Prostate gland (tissue), 2 donors: Measurements from ENCODE around the gene KLHL40. TPM values are rescaled to one million over a fixed set of nuclear protein-coding genes. Genes with fewer than 3 reads are reported as not detected.

Source experiments
- DNase-seq: peaks from one replicate; pipeline ENCODE4 v3.0.0-alpha.2; 2019; ENCODE audit warnings: low spot score
- H3K27ac ChIP-seq, 2 donors: fragments of 200-600 bp; sonication (generic); 2 replicates each; pipeline ENCODE4 v1.5.1; 2017 to 2019
- H3K27me3 ChIP-seq: fragments of 200-600 bp; sonication (generic); replicated peaks from 2 replicates; pipeline ENCODE4 v1.5.1; 2019; ENCODE audit not compliant: insufficient read depth
- H3K36me3 ChIP-seq, 2 donors: fragments of 200-600 bp; sonication (generic); 1 replicate in 1 of 2; 2 replicates in 1 of 2; pipeline versions ENCODE4 v1.5.1 to v1.8.1; 2017 to 2019
- H3K4me1 ChIP-seq: fragments of 200-600 bp; sonication (generic); replicated peaks from 2 replicates; pipeline ENCODE4 v1.5.1; 2019
- H3K4me3 ChIP-seq, 2 donors: fragments of 200-600 bp; sonication (generic); 2 replicates each; pipeline ENCODE4 v1.5.1; 2017 to 2019
- H3K9me3 ChIP-seq: fragments of 200-600 bp; sonication (generic); 2 replicates; pipeline ENCODE4 v1.5.1; 2017
- POLR2A ChIP-seq: fragments of 450-650 bp; IDR thresholded peaks from one replicate; pipeline ENCODE4 v1.6.1; 2016; ENCODE audit warnings: antibody characterized with exemption, mild to moderate bottlenecking
- POLR2AphosphoS5 ChIP-seq: sonication (generic); formaldehyde crosslinking; IDR thresholded peaks from one replicate; pipeline ENCODE4 v1.6.1; 2017; ENCODE audit warnings: antibody characterized with exemption
- WGBS: methylation state at CpG from one replicate; pipeline ENCODE4 v1.1.5; 2018; 5-methylcytosine and 5-hydroxymethylcytosine counted together
- intact Hi-C: fragments of 100-400 bp; cut with DNase I; formaldehyde crosslinking; loops from one replicate; pipeline ENCODE4 v1.14.2; 2022
- total RNA-seq, 2 donors: library from RNA; depleted of rRNA; stranded (reverse); fragments of >200 nt; gene quantifications; one replicate each; pipeline ENCODE4 v1.1.0, GENCODE V29; 2016
- TF ChIP-seq, protein P1 (sequence below), 4 experiments: fragments of 200-600 bp in 2 of 4; fragments of 450-650 bp in 2 of 4; sonication (generic) in 2 of 4; IDR thresholded peaks; 1 replicate in 3 of 4; 2 replicates in 1 of 4; pipeline ENCODE4 v1.5.1; 2016 to 2019; ENCODE audit warnings: antibody characterized with exemption in 4 of 4, mild to moderate bottlenecking in 2 of 4, moderate library complexity in 2 of 4

The KLHL40 gene
- total RNA-seq, 2 donors from 2014 or later: 1.2 to 2.9 TPM

DNA sequence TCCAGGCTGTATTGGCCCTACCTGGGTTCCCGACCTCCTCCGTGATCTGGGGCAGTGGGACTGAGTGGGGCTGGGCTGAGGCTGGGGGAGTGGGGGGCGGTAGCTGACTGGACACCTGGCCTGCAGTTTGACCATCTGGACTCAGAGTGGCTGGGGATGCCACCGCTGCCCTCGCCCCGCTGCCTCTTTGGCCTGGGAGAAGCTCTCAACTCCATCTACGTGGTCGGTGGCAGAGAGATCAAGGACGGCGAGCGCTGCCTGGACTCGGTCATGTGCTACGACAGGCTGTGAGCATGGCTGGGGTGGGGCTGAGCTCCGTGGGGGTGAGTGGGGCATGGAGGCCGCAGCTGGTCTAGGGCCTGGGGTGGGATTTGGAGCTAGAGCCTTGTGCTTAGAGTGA lies 2.7 kb downstream of the KLHL40 start:
- H3K27me3 ChIP-seq: peaks cover 3% of the 10 kb centered on the region
- no peak overlapping the region for H3K4me3 ChIP-seq
- H3K4me1 ChIP-seq: no peaks in the 10 kb centered on the region
- H3K9me3 ChIP-seq: no peaks in the 10 kb centered on the region
- TF ChIP-seq POLR2AphosphoS5 (no peak), POLR2A (no peak)
- TF ChIP-seq, protein P1, sequence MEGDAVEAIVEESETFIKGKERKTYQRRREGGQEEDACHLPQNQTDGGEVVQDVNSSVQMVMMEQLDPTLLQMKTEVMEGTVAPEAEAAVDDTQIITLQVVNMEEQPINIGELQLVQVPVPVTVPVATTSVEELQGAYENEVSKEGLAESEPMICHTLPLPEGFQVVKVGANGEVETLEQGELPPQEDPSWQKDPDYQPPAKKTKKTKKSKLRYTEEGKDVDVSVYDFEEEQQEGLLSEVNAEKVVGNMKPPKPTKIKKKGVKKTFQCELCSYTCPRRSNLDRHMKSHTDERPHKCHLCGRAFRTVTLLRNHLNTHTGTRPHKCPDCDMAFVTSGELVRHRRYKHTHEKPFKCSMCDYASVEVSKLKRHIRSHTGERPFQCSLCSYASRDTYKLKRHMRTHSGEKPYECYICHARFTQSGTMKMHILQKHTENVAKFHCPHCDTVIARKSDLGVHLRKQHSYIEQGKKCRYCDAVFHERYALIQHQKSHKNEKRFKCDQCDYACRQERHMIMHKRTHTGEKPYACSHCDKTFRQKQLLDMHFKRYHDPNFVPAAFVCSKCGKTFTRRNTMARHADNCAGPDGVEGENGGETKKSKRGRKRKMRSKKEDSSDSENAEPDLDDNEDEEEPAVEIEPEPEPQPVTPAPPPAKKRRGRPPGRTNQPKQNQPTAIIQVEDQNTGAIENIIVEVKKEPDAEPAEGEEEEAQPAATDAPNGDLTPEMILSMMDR (IDR thresholded peaks at IDR 0.05): no peak
- H3K27ac ChIP-seq: no peak overlapping the region
- no peaks in the 10 kb centered on the region for H3K36me3 ChIP-seq
- intact Hi-C loops: loop anchor here (5.0 kb wide), 1 partner anchor 44 kb away; no protein-coding TSS in a partner anchor
- DNase-seq: no peak
- 91% methylated on average over 15 of the region's 15 CpGs for WGBS

DNA sequence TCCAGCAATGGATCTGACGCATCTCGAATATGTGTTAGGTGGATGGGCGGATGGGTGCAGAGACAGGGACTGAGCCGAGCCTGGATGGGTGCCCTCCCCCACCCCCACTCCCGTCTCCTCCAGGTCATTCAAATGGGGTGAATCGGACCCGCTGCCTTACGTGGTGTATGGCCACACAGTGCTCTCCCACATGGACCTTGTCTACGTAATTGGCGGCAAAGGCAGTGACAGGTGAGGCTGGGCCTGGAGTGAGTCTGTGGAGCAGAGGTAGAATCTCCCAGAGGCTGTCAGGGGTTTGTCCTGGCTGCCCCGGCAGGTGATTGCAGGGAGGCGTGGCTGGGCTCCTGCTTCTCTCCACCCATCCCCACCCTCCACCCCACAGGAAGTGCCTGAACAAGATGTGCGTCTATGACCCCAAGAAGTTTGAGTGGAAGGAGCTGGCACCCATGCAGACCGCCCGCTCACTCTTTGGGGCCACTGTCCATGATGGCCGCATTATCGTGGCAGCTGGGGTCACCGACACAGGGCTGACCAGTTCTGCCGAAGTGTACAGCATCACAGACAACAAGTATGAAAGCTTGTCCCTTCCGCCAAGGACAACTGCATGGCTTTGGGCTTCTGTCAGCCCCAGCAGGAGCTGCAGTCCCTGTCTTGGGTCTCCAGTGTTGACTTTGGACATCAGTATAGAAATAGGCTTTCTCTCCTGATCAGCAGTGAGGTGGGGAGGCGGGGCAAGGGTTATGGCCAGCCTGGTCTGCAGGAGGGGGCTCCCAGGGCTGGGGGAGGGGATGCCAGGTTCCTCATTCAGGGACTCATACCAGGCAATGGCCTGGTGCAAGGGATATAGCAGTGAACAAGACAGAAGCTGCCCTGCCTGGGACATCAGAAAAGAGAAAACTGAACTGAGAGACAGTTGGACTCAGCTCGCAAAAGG lies 3.4 kb downstream of the KLHL40 start:
- no peak overlapping the region for H3K4me3 ChIP-seq
- H3K27ac ChIP-seq: no peak overlapping the region
- H3K27me3 ChIP-seq: peaks cover 3% of the 10 kb centered on the region
- no peaks in the 10 kb centered on the region for H3K9me3 ChIP-seq
- intact Hi-C loops: loop anchor here (5.0 kb wide), 1 partner anchor 44 kb away; no protein-coding TSS in a partner anchor
- DNase-seq: no peak
- no peaks in the 10 kb centered on the region for H3K4me1 ChIP-seq
- WGBS: 90% methylated on average over 22 of the region's 22 CpGs
- TF ChIP-seq, protein P1 (IDR thresholded peaks at IDR 0.05): no peak
- no peak for TF ChIP-seq POLR2A
- no peak for TF ChIP-seq POLR2AphosphoS5
- no peaks in the 10 kb centered on the region for H3K36me3 ChIP-seq

DNA sequence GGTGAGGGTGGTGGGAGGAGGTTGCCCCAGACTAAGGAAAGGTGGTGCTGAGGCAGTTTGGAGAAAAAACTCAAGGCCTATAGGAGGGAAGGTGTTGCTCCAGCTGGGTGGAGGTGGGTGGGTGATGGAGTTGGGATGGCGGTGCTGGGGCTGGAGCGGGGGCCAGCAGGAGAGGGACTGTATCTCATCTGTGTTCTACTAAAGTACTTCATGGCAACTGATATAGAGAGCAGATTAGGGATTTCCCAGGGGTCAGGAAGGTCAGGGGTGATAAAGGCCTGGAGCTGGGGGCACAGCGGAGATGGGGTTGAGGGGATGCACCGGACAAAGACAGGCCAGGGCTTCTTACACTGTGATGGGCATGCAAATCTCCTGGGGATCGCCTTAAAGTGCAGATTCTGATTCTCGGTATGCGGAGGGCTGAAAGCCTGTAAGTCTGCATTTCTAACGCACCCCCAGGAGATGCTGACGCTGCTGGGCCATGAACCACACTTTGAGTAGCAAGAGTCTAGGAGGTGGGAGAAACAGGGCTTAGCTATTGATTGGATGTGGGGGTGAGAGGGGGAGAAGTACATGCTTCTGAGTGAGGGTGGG lies 4.2 kb downstream of the KLHL40 start:
- Histone ChIP-seq H3K27me3 (peaks cover 3% of the 10 kb centered on the region), H3K4me1 (no peaks in the 10 kb centered on the region), H3K9me3 (no peaks in the 10 kb centered on the region), H3K27ac (no peak overlapping the region), H3K4me3 (no peak overlapping the region), H3K36me3 (no peaks in the 10 kb centered on the region)
- TF ChIP-seq, protein P1 (IDR thresholded peaks at IDR 0.05): no peak
- no peak for TF ChIP-seq POLR2AphosphoS5
- no peak for TF ChIP-seq POLR2A
- no peak for DNase-seq
- 82% methylated on average over 9 of the region's 9 CpGs for WGBS
- intact Hi-C loops: loop anchor here (5.0 kb wide), 1 partner anchor 43 kb away; no protein-coding TSS in a partner anchor

DNA sequence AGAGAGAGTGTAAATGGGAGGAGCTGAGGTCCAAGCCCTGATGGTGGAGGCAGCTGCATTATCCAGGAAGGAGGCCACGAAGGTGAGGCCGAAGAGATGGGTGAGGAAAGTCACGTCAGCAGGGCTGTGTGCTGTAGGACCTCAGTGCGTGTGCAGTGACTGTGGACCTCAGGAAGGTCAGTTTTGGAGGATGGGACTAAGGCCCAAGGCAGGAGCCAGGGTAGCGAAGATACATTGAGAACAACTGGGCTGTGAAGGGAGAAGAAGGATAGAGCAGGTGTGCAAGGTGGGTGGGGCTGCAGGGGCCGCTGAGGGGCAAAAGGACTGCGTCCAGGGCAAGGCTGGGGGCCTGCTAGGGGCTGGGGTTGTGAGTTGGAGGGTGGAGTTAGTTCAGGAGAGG lies 4.9 kb downstream of the KLHL40 start:
- H3K9me3 ChIP-seq: no peaks in the 10 kb centered on the region
- TF ChIP-seq POLR2AphosphoS5: no peak
- TF ChIP-seq, protein P1 (IDR thresholded peaks at IDR 0.05): no peak
- no peak for TF ChIP-seq POLR2A
- DNase-seq: no peak
- H3K4me3 ChIP-seq: no peak overlapping the region
- no peaks in the 10 kb centered on the region for H3K4me1 ChIP-seq
- no peaks in the 10 kb centered on the region for H3K36me3 ChIP-seq
- intact Hi-C loops: no loop called here
- 84% methylated on average over 7 of the region's 7 CpGs for WGBS
- H3K27ac ChIP-seq: no peak overlapping the region
- H3K27me3 ChIP-seq: peaks cover 3% of the 10 kb centered on the region
